Measurements from ENCODE around the gene LRP11. TPM values are rescaled to one million over a fixed set of nuclear protein-coding genes. Genes with fewer than 3 reads are reported as not detected.
"Not testable (repeated sequence)": the region's sequence is repeated elsewhere in the genome, so short reads cannot be mapped to it uniquely, and the experiment has no call there.

The LRP11 gene
- total and polyA plus RNA-seq, 2 donors from 2014 or later: 22.1 to 34.0 TPM

- Histone ChIP-seq H3K9me3 (ENCODE audit: control insufficient read depth in 2 of 3, insufficient read depth in 1 of 3, low read length in 3 of 3) (no peaks in the 10 kb centered on the region), H3K9ac (ENCODE audit: low read length in 3 of 3) (no peak overlapping the region), H3K4me3 (ENCODE audit: low read length in 3 of 3) (no peak overlapping the region), H3K27ac (ENCODE audit: low read depth in 2 of 2, low read length in 2 of 2) (no peak overlapping the region), H3K4me1 (ENCODE audit: control insufficient read depth in 2 of 3, insufficient read depth in 2 of 3, low read depth in 1 of 3, low read length in 3 of 3) (peaks cover 0 to 5% (median 3%) of the 10 kb centered on the region in 3 donors), H3K27me3 (ENCODE audit: control insufficient read depth, insufficient read depth, low read length) (no peaks in the 10 kb centered on the region), H3K36me3 (ENCODE audit: control insufficient read depth in 2 of 3, insufficient read depth in 3 of 3, low read length in 3 of 3) (peaks cover 0 to 3% (median 0%) of the 10 kb centered on the region in 3 donors)
- no peak for TF ChIP-seq CTCF (IDR thresholded peaks at IDR 0.05; ENCODE audit: borderline replicate concordance, extremely low read depth, insufficient read depth)
- no peak for DNase-seq
- intact Hi-C loops (cut with DNase I): no loop called here
- FAIRE-seq: no peak
Measured at GRCh38 chr6:149855741-149856140, 8.4 kb downstream of the LRP11 start.

DNA sequence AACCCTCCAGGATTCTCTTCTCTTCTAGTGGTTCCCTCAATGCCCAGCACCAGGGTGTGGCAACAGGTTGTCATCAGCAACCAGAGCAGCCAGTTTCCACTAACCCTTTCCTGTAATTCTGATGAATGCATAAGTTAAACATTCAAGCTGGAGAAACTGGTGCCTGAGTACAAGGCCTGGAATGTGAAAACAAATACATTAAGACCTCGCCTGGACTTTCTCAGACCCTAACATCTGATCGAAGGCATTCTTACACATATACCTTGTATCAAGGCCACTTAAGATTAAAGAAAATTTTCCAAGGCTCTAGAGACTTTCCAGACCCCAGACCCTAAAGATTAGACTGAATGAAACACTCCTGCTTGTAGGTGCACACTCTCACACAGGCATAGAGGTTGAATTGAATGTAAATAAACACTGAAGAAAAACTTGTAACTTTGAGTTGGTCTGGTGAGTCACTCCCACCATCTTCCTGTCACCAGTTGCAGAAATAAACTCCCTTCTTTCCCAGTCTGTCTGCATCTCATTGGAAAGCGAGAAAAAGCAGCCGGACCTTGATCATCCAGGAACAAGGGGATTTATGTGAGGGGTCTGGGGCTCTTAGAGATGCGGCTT, 9.0 kb downstream of the LRP11 start:
- FAIRE-seq (no peak), DNase-seq (no peak)
- Histone ChIP-seq H3K4me3 (ENCODE audit: low read length in 3 of 3) (no peak overlapping the region), H3K27me3 (ENCODE audit: control insufficient read depth, insufficient read depth, low read length) (no peaks in the 10 kb centered on the region), H3K9me3 (ENCODE audit: control insufficient read depth in 2 of 3, insufficient read depth in 1 of 3, low read length in 3 of 3) (no peaks in the 10 kb centered on the region), H3K9ac (ENCODE audit: low read length in 3 of 3) (no peak overlapping the region), H3K36me3 (ENCODE audit: control insufficient read depth in 2 of 3, insufficient read depth in 3 of 3, low read length in 3 of 3) (peaks cover 0 to 4% (median 0%) of the 10 kb centered on the region in 3 donors), H3K27ac (ENCODE audit: low read depth in 2 of 2, low read length in 2 of 2) (no peak overlapping the region), H3K4me1 (ENCODE audit: control insufficient read depth in 2 of 3, insufficient read depth in 2 of 3, low read depth in 1 of 3, low read length in 3 of 3) (no peaks in the 10 kb centered on the region)
- TF ChIP-seq CTCF (IDR thresholded peaks at IDR 0.05; ENCODE audit: borderline replicate concordance, extremely low read depth, insufficient read depth): no peak
- intact Hi-C loops (cut with DNase I): no loop called here

GRCh38 chr6:149854532-149854931, 9.6 kb downstream of the LRP11 start:
- FAIRE-seq (no peak), DNase-seq (no peak)
- intact Hi-C loops (cut with DNase I): no loop called here

DNA sequence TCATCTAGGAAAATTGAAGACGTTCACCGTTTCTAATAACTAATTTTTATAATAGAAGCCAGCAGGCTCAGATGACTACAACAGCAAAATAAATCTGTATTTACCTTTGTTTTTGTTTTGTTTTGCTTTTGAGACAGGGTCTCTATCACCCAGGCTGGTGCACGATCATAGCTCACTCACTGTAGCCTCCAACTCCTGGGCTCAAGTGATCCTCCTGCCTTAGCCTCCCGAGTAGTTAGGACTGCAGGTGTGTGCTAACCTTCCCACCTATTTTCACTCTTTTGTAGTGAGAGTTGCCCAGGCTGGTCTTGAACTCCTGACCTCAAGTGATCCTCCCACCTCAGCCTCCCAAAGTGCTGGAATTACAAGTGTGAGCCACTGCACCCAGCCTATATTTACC, 10.1 kb downstream of the LRP11 start:
- FAIRE-seq; H3K4me3 ChIP-seq (ENCODE audit: low read length in 3 of 3); H3K36me3 ChIP-seq (ENCODE audit: control insufficient read depth in 2 of 3, insufficient read depth in 3 of 3, low read length in 3 of 3); H3K9ac ChIP-seq (ENCODE audit: low read length in 3 of 3); H3K4me1 ChIP-seq (ENCODE audit: control insufficient read depth in 2 of 3, insufficient read depth in 2 of 3, low read depth in 1 of 3, low read length in 3 of 3); H3K27ac ChIP-seq (ENCODE audit: low read depth in 2 of 2, low read length in 2 of 2); H3K9me3 ChIP-seq (ENCODE audit: control insufficient read depth in 2 of 3, insufficient read depth in 1 of 3, low read length in 3 of 3); intact Hi-C loops (cut with DNase I); H3K27me3 ChIP-seq (ENCODE audit: control insufficient read depth, insufficient read depth, low read length); DNase-seq: not testable (repeated sequence)

More at GRCh38 chr6:149854532-149854931, 9.6 kb downstream of the LRP11 start:
- no peaks in the 10 kb centered on the region for H3K9me3 ChIP-seq (ENCODE audit: control insufficient read depth in 2 of 3, insufficient read depth in 1 of 3, low read length in 3 of 3)
- no peaks in the 10 kb centered on the region for H3K27me3 ChIP-seq (ENCODE audit: control insufficient read depth, insufficient read depth, low read length)
- TF ChIP-seq CTCF (IDR thresholded peaks at IDR 0.05; ENCODE audit: borderline replicate concordance, extremely low read depth, insufficient read depth): no peak
- no peak overlapping the region for H3K9ac ChIP-seq (ENCODE audit: low read length in 3 of 3)
- no peak overlapping the region for H3K4me3 ChIP-seq (ENCODE audit: low read length in 3 of 3)
- H3K27ac ChIP-seq (ENCODE audit: low read depth in 2 of 2, low read length in 2 of 2): no peak overlapping the region
- peaks cover 0 to 2% (median 0%) of the 10 kb centered on the region in 3 donors for H3K4me1 ChIP-seq (ENCODE audit: control insufficient read depth in 2 of 3, insufficient read depth in 2 of 3, low read depth in 1 of 3, low read length in 3 of 3)
- peaks cover 0 to 4% (median 0%) of the 10 kb centered on the region in 3 donors for H3K36me3 ChIP-seq (ENCODE audit: control insufficient read depth in 2 of 3, insufficient read depth in 3 of 3, low read length in 3 of 3)

Measured in kidney (tissue), 14 donors.